ENCODE data around the gene ARFGEF3.

DNA sequence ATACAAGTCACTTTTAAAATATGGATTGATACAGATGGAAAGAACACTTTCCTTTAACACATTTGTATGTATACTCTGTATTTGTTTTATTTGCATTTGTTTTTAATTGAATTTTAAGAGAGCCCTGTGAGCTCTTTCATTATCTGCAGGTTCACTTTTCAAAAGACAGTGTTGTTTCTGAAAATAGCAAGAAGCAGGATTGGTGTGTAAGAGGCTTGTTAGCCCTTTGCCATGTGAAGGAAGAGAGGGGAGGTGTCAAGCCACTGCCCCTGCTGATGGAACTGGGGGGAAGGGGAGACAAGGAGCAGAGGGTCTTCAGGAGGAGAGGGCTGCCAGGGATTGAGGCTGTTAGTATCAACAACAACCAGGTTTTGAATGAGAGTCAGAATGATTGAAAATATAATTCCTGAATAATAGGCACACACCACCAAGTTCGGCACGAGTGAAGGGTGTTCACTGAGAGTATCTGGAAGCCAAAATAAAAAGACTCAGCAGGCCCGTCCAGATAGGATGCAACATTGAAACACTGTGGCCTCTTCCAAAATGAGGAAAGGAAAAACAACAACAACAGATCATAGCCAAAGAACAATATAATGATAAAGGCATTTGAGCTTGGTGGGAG, 69.1 kb downstream of the ARFGEF3 start:
- TF ChIP-seq, protein P1, sequence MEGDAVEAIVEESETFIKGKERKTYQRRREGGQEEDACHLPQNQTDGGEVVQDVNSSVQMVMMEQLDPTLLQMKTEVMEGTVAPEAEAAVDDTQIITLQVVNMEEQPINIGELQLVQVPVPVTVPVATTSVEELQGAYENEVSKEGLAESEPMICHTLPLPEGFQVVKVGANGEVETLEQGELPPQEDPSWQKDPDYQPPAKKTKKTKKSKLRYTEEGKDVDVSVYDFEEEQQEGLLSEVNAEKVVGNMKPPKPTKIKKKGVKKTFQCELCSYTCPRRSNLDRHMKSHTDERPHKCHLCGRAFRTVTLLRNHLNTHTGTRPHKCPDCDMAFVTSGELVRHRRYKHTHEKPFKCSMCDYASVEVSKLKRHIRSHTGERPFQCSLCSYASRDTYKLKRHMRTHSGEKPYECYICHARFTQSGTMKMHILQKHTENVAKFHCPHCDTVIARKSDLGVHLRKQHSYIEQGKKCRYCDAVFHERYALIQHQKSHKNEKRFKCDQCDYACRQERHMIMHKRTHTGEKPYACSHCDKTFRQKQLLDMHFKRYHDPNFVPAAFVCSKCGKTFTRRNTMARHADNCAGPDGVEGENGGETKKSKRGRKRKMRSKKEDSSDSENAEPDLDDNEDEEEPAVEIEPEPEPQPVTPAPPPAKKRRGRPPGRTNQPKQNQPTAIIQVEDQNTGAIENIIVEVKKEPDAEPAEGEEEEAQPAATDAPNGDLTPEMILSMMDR (IDR thresholded peaks at IDR 0.05) = no peak
- no peak for TF ChIP-seq EZH2phosphoT487 (IDR thresholded peaks at IDR 0.05)
